NCI-H146 (cell line): ENCODE results near the gene PPP1R14C.

Source experiments
- DNase-seq: peaks from one replicate; lab custom pipeline; 2025; lab: John Stamatoyannopoulos, UW

PPP1R14C gene

GRCh38 chr6:150271501-150272263 lies 128.8 kb downstream of the PPP1R14C start:
- DNase-seq, result no peak

DNA sequence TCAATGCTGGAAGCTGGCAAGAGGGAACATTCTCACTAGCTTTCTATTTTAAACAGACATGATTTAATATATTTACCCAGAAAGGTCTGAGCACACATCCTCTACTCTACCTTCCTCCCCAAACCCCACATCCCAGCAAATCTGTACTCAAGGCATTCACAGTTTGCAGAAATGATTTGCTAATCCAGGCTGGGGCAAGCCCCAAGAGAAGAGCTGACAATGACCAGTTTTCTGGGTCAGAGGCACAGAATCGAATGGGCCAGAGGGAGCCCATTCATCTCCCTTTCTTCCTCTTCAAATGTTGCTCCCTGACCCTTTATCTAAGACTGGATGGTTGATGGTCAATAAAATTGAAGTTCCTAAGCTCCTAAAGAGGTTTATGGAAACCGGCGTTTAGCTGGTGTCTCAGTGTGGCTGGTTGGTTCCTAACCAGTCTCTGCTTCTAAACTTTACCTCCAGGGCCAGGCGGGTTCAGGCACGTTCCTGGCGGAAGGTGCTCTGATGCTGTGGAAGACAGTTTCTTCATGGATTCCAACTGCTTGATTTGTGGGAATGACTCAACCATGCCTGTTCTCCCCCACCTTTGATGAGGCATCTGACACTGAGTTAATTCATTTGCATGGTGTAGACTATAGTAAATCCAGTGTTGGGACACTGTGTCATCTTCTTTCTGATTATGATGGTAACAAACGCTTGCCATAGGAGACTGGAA lies 129.6 kb downstream of the PPP1R14C start:
- no peak for DNase-seq

DNA sequence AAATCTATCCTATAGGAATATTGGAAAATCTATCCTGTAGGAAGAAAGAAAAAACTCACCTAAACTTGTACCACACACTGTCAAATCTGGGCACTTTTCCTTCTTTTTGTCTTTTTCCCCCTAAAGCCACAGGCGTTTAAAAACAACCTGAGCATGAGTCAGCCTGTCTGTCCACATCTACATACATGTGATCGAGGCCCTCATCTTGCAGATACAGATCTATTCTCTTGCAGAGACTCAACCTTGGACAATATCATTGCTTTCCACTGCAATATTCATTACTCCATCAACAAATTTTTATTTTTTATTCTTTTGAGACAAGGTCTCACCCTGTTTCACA lies 130.1 kb downstream of the PPP1R14C start:
- DNase-seq, result no peak

- DNase-seq, result peak; percentile 75
Measured at GRCh38 chr6:150273457-150274309, 130.8 kb downstream of the PPP1R14C start.

- DNase-seq, result no peak
Measured at GRCh38 chr6:150275489-150275888, 132.6 kb downstream of the PPP1R14C start.

DNA sequence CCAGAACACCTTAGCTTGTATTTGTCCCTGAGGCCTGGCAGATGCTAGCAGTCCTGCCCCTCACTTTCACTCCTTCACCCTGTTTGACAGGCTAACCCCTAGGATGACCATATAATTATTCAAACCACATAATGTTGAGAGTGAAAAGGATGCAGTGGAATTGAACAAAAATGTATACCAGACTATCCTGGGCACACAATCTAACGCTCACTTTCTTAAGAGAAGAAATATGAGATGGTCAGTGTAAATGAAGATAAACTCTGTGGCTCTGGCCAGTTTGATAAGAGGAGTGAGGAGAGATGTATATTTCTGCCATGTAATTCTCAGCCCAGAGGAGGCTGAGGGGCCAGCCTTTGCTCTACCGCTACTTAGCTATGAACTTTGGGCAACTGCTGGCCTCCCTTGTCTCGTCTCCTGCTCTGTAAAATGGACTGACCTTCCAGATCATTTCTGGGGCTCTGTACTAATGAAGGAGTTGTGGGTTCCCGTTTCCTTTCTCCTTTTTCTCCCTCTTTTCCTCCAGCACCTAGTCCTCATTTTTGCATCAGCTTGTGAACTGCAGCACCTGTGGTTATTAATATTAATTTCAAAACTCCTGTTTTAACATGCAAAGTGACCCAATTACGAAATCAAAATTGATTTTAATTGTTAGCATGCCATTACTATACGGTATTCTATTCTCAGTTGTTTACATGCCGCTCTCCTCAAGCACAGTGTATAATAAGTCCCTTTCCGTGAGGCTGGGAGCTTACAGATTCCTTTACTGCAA lies 133.5 kb downstream of the PPP1R14C start:
- no peak for DNase-seq

- DNase-seq, result no peak
Measured at GRCh38 chr6:150276937-150277742, 134.3 kb downstream of the PPP1R14C start.

- no peak for DNase-seq
Measured at GRCh38 chr6:150279533-150279932, 136.7 kb downstream of the PPP1R14C start.

DNA sequence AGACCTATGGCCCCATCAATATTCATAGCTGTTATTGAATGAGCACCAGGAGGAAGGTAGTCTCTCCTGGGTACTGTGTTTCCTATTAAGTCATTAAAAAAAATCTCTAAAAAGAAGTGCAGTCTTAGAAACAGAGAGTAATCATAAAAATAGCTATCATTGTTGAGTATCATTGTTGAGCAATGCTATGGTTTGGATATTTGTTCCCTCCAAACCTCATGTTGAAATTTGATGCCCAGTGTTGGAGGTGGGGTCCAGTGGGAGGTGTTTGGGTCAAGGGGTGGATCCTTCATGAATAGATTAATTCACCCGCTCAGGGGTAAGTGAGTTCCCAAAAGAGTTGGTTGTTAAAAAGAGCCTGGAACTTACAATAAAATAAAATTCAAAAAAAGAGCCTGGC lies 137.9 kb downstream of the PPP1R14C start:
- DNase-seq, result no peak

DNA sequence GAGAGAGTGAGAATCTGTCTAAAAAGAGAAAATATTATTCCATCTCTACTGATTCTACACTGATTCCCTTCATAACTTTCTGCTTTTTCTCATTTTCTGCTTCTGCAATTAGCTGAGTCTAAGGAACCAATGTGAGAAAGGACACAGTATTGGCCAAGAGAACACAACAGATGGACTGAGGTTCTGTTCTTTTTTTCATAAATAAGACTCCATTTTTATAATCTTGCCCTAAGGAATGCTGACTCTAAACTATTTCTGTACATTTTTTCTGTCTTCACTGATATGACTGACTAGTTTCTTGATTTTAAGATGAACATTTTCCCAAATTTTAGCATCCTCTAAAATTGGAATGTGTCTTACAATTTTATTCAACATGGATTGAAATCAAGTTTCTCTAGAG lies 138.9 kb downstream of the PPP1R14C start:
- no peak for DNase-seq

GRCh38 chr6:150282806-150283205 lies 140.0 kb downstream of the PPP1R14C start:
- DNase-seq, result no peak

- DNase-seq, result no peak
Measured at GRCh38 chr6:150286460-150286859, 143.6 kb downstream of the PPP1R14C start.

- DNase-seq, result peak; percentile 33
Measured at GRCh38 chr6:150286912-150287311, 144.1 kb downstream of the PPP1R14C start.

DNA sequence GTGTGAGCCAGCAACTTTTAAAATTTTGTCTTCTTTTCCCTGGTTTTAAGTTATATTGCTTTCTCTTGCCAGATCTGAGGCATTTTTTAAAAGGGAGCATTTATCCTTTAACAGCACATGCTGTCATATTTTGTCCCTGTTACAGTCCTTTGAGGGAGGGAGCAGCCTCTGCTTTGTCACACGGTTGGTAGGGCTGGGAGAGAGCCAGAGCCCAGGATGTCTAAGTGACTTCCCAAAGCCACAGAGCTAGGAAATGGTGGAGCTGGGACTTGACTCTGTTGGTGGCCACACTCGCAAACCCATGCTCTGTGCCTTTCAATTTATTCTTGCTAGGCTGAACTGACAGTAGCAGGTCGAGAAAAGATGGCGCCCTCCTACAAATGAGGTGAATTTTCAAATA lies 145.6 kb downstream of the PPP1R14C start:
- no peak for DNase-seq

DNA sequence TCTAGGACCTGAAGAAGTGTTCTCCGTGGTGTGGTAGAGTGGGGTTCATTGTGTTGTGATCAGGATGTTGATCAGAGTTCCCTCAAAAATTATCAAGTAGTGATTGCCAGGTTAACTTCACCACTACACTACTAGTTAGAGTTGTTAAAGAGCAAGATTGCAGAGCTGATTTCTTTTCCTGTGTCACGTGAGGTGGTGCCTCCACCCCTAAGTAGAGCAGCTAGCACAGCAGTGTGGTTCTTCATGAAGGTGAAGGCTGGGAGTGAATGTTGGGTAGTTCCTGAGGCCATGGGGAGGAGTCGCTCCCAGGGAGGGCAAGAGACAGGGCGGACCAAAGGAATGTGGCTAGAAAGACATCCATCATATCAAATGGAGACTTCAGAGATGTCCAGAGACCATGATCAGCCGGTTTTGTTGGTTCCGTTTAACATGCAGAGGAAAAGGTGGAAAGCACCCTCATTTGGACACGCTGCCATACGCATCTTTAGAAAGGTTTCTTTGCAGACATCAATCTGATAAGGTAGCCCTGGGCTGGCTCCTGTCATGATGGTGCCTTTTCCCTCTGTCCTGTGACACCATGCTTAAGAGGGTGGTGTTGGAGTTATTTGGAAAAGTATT lies 146.7 kb downstream of the PPP1R14C start:
- DNase-seq, result no peak

DNA sequence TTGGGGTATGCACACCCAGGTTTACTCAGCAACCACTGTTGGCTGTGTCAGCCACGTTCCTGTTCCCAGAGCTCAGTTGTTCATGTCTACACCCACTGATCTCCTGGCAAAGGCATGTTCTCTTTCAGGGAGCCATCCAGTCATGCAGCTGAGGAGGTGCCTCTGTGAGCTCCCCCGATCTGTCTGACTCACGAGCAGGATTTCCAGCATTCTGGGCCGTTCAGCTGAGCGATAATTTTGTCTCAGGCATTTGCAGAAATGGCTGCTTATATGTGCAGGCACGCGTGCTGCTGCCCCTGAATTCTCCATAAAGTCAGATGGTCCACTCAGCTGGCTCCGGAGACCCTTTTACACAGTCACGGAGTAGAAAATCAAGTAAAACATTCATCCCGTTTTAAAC lies 147.6 kb downstream of the PPP1R14C start:
- DNase-seq, result no peak

DNA sequence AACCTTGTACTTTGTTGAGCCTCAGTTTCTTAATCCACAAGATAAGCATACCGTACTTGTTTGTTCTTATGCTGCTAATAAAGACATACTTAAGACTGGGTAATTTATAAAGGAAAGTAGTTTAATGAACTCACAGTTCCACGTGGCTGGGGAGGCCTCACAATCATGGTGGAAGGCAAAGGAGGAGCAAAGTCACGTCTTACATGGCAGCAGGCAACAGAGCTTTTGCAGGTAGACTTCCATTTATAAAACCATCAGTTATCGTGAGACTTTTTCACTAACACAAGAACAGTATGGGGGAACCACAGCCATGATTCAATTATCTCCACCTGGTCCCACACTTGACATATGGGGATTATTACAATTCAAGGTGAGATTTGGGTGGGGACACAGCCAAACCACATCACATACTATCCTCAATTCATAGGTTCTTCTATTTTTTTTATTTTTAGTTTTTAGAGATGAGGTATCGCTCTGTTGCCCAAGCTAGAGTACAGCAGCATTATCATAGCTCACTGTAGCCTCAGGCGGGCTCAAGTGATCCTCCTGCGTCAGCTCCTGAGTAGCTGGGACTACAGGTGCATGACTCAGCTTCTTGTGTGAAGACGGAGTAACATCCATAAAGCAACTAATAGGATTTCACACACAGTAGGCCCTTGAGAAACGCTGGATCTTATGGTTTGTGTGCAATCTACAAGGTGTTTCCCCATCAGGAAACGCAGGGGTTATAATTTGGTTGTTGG lies 149.3 kb downstream of the PPP1R14C start:
- no peak for DNase-seq

DNA sequence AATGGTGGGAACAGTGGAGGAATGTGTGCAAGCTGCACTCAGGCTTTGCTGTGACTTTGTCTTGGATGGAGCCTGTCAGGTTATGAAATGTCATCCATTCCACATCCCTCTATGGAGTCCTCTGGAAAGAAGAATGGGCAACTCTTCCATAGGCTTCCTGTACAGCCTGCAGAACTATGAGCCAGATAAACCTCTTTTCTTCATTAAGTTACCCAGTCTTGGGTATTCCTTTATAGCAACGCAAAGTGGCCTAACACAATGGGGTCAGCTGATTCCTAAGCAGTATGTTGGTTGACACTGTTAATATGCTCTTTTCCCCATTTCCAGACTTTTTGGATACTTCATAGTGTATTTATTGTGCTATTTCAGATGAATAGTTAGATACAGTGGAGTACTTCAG lies 150.2 kb downstream of the PPP1R14C start:
- no peak for DNase-seq

DNA sequence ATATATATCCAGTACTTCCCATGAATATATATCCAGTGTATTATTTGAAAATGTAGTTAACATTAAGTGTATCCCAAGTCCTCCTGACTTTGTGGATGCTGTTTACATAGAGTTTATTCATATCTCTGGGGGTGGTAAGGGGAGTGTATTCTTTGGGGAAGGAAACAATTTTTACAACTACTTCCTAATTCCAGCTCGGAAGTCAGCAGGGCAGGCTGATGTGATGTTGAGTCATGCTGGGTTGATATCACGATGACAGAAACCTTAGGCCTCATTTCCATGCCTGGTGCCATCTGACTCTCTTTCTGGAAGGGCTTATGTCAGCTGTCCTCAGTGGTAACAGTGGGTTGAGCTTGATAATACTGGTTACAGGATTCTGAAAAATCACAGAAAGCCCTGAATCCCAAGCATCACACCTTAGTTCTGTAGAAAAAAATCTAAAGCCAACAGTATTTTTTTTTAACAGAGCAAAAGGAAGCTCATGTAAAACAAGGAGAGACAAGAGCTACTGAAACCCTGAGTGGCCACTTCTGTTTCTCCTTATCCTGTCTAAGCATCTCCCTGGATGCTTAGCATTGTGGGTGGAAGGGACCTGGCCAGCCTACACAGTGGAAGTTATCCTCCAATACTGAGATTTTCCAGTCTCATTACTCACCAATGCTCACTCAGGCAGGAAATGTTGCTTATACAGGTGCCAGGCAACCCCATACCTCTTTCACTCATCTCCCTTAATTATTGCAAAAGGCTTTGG lies 150.8 kb downstream of the PPP1R14C start:
- no peak for DNase-seq
